GM19351 (cell line): Measurements from ENCODE around the gene CRYGN.
A peak's percentile ranks its signal among the peaks of the same experiment; 100 is the strongest.

Experiments used
- ATAC-seq: cut with Tn5 transposase; IDR thresholded peaks from one replicate; pipeline ENCODE4 v1.9.1; 2021; ENCODE audit warnings: mild to moderate bottlenecking, moderate library complexity; ENCODE audit not compliant: unreplicated experiment

The CRYGN gene, protein sequence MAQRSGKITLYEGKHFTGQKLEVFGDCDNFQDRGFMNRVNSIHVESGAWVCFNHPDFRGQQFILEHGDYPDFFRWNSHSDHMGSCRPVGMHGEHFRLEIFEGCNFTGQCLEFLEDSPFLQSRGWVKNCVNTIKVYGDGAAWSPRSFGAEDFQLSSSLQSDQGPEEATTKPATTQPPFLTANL

DNA sequence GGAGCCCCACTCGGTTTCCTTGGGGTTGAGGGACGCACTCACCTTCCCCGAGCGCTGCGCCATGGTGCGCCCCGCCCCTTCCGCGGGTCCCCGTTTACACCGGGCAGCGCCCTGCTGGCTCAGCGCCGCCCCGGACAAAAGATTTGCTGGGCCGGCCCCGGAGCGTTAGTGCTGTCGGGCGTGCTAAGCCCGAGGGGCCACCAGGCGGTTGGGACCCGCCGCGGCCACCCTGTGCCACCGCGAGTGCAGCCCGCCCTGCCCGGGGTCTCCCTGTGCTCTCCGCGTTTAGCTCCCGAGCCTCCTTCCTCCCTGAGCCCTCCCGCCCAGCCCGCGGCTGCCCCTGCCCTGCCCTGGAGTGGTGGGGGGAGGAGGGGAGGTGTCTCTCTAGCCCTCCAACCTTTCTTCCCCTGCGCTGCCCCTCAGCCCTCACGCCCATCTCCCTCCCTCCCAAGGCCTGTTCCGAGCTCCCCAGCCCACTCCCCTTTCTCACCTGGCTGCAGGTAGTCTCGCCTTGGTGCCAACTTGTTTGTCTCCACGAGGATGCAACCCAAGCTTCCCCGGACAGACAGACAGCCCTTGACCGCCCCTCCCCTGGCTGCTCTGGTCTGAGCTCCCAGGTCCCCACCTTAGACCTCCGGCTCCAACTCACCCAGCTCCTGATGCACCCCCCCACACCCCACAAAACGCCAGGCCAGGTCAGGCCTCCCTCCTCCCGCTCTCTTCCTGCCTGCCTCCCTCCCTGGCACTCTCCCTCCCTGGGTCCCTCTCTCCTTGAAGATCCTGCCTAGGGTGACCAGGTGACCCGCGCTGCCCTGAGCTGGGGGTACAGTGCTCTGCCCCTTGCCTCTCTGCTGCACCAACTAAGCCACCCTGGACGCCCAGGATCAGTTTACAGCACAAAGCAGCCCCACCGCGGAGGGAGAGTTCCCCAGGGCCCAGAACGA, at the start of gene CRYGN:
CRYGN (minus strand) TSS at position 287 of the 944 bp plus-strand sequence; CDS start at position 63, 224 bp downstream.
- ATAC-seq = no peak

GRCh38 chr7:151489498-151489897, 49.6 kb upstream of the CRYGN start:
- no peak for ATAC-seq

DNA sequence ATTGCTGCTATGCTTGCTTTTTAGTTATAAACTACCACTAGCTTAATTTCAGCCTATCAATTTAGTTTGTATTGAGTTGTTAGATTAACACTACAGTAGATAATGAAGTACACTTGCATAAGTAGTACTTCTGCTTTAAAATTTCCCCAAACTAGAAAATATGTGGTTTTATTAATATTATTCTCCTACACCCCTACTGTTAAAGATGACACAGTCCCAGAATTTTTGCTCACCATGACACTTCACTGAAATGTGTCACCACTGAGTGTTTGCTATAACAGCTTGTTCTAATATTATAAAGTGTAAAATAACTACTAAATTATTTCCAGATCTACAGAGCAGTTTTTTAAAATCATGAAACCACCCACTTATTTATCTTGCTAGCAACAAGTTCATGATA, 48.2 kb upstream of the CRYGN start:
- no peak for ATAC-seq

GRCh38 chr7:151487228-151487627, 47.3 kb upstream of the CRYGN start:
- ATAC-seq = no peak

DNA sequence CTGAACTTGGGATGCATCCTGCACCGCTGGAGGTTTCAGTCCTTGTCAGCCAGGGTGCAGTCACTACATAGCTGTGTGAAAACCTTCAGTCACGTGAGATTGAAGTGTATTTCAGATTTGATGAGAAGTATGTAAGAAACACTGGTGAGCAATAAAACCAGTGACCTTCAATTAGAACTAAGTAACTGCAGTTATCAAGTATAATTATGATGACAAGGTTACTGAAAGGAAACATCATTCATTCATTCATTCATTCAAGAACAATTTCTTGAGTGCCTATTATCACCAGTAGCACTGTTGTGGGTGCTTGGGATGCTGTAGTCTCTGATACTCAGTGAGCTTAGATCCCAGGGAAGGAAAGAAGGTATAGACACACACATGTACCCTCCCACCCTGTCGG, 46.1 kb upstream of the CRYGN start:
- no peak for ATAC-seq

DNA sequence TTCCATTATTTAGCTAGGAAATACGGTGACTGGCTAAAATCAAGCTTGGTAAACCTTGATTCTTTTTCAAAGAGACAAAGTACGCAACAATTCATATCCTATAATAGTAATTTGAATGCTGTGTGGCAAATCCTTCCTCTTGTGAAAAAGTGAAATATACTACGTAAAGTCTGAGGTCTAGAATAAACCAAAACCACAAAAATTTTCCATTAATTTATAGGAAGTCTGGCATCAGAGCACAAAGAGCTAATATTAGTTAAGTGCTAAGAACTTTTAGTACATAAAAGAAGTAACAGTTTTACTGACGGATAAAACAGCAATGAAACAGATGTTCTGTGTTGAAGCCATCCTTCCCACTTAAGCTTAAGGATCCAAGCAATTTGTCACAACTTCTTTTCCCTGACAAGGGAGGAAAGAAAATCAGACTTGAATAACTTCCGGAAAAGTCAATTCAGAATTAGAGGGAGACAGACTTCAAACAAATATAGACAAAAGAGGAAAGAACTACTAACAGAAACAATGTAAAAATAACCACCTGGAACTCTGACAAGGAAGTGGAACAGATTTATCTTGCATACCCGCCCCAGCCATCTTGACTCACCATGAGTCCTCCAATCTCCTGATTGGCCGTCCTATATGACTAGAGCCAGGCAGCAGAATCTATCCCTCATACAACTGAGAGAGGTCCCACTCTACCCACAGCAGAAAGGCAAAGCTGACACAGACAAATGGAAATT, 45.2 kb upstream of the CRYGN start:
- no peak for ATAC-seq

GRCh38 chr7:151483711-151483983, 43.7 kb upstream of the CRYGN start:
- ATAC-seq = no peak

DNA sequence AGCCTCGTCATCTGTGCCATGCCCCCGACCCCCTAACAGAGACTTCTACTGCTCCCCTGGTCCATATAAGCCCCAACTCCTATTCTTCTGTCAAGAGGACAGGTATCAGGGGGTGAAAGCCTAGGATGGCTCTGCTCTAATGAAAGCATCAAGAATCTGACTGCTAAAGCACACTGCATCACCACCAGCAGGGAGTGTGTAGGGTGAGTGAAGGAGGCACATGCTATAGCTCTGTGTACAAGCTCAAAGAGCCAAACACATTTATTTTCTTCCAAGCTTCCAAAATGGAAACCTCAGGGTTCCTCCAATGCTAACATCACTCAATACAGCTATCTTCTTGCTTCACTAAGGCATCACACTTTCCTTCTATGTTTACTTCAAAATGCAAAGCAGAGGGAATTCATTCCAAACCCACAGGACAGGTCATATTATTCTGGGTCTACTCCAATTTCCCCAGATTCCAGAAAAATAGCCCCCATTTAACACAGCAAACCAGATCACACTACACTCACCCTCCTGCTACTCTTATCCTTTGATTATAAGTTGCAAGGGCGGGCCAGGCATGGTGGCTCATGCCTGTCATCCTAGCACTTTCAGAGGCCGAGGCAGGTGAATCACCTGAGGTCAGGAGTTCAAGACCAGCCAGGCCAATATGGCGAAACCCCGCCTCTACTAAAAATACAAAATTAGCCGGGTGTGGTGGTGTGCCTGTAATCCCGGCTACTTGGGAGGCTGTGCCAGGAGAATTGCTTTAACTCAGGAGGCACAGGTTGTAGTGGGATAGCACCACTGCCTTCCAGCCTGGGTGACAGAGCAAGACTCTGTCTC, 43.2 kb upstream of the CRYGN start:
- no peak for ATAC-seq

- ATAC-seq = peak; percentile 51
These were observed 41.9 kb upstream of the CRYGN start for GRCh38 chr7:151481650-151482505.

- no peak for ATAC-seq
These were observed 37.9 kb upstream of the CRYGN start for GRCh38 chr7:151477867-151478266.

DNA sequence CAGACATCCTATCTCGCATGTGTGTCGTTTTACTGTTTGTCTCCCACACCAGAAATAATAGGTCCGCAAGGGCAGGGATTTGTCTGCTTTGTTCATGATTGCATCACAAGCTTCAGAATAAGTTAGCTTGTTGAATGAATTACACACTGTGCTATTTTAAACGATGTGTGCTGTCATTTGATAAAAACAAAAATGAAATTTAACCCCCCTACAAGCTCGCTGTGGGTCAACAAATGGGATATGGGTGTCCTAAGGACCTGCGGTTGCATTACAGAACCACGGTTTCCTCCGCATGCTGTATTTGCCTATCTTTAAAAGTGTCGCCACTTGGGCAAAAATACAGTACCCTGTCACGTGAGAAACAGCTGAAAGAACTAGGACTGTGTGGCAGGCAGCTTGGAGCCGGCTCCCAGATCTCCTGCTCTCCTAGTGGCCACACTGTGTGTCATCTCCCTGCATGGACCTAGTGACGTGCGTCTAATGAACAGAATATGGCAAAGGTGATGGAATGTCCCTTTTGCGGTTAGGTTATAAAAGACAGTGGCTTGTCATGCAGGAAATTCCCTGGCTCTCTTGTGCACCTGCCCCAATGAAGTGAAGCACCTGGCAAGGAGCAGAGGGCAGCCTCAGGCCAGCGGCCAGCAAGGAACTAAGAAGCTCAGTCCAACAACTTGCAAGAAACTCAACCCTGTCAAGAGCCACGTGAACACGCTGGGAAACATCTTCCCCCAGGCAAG, 32.9 kb upstream of the CRYGN start:
- peak; percentile 31 for ATAC-seq

- ATAC-seq = no peak
These were observed 30.8 kb upstream of the CRYGN start for GRCh38 chr7:151470711-151471110.

GRCh38 chr7:151469281-151469680, 29.3 kb upstream of the CRYGN start:
- no peak for ATAC-seq

GRCh38 chr7:151468217-151469018, 28.5 kb upstream of the CRYGN start:
- ATAC-seq = no peak

- ATAC-seq = no peak
These were observed 25.2 kb upstream of the CRYGN start for GRCh38 chr7:151465169-151465568.

DNA sequence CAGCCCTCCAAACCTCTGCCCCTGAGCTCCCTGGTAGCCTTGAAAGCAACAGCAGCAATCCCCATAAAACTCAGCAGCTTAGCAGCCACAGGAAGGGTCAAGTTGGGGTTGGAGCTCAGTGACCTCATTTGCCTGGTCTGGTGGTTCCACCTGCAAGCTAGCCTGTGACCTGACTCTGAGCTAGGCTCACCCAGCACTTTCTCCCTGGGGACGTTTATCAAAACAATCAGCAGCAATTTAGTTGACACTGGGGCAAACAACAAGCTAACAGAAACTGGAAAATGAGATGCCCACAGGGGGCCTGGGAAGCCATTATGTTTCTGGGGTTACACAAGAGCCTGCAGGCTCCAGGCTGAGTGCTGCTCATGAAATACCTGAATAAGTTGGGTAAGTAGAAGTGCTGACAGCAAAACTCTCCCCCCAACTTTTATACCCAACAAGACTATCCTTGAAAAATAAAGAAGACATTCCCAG, 22.4 kb upstream of the CRYGN start:
- ATAC-seq = no peak

- ATAC-seq = no peak
These were observed 21.9 kb upstream of the CRYGN start for GRCh38 chr7:151461942-151462230.

- no peak for ATAC-seq
These were observed 21.4 kb upstream of the CRYGN start for GRCh38 chr7:151461096-151461941.
